ENCODE results near the gene PANK3.
"Not testable (repeated sequence)": the region's sequence is repeated elsewhere in the genome, so short reads cannot be mapped to it uniquely, and the experiment has no call there.

DNA sequence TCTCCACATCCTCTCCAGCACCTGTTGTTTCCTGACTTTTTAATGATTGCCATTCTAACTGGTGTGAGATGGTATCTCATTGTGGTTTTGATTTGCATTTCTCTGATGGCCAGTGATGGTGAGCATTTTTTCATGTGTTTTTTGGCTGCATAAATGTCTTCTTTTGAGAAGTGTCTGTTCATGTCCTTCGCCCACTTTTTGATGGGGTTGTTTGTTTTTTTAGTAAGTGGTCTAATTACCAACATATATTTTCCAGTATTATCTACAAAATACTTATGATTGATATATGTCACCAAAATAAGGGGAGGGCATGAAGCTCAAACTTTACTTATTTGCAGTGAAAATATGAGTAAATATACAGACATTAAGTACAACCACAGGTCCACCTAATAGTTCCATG lies 5.0 kb downstream of the PANK3 start:
- TF ChIP-seq CTCF, POLR2A (IDR thresholded peaks at IDR 0.05): not testable (repeated sequence)

Data from esophagus squamous epithelium (tissue), 4 donors.